ENCODE results near the gene UGT1A10.

The UGT1A10 gene

GRCh38 chr2:233692648-233693047 lies 56.4 kb downstream of the UGT1A10 start, which contains the start of gene UGT1A6:
Gene UGT1A6, plus strand, starts transcription at chr2:233692890. Its CDS starts 115 bp downstream, at chr2:233693005.
- H3K27ac ChIP-seq (ENCODE audit: low read depth, low read length) = no peak within 1 kb of the TSS
- H3K9me3 ChIP-seq (ENCODE audit: control insufficient read depth, insufficient read depth, low read length) = no peaks in the 10 kb centered on the region
- no peaks in the 10 kb centered on the region for H3K4me1 ChIP-seq (ENCODE audit: control insufficient read depth, low read length)
- no peaks in the 10 kb centered on the region for H3K79me2 ChIP-seq (ENCODE audit: control insufficient read depth, low read length)
- H3K4me3 ChIP-seq (ENCODE audit: low read length) = no peak within 1 kb of the TSS
- no peak for TF ChIP-seq EZH2phosphoT487 (IDR thresholded peaks at IDR 0.05; ENCODE audit: borderline replicate concordance, low read length)
- TF ChIP-seq, protein P1, sequence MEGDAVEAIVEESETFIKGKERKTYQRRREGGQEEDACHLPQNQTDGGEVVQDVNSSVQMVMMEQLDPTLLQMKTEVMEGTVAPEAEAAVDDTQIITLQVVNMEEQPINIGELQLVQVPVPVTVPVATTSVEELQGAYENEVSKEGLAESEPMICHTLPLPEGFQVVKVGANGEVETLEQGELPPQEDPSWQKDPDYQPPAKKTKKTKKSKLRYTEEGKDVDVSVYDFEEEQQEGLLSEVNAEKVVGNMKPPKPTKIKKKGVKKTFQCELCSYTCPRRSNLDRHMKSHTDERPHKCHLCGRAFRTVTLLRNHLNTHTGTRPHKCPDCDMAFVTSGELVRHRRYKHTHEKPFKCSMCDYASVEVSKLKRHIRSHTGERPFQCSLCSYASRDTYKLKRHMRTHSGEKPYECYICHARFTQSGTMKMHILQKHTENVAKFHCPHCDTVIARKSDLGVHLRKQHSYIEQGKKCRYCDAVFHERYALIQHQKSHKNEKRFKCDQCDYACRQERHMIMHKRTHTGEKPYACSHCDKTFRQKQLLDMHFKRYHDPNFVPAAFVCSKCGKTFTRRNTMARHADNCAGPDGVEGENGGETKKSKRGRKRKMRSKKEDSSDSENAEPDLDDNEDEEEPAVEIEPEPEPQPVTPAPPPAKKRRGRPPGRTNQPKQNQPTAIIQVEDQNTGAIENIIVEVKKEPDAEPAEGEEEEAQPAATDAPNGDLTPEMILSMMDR (IDR thresholded peaks at IDR 0.05; ENCODE audit: low read depth, low read length, poor library complexity, severe bottlenecking) = no peak
- peaks cover 9% of the 10 kb centered on the region for H3K27me3 ChIP-seq (ENCODE audit: control insufficient read depth, low read length)
- no peaks in the 10 kb centered on the region for H3F3A ChIP-seq (ENCODE audit: control insufficient read depth, insufficient read depth)
- H4K20me1 ChIP-seq (ENCODE audit: control insufficient read depth, insufficient read depth, low read depth, low read length) = no peaks in the 10 kb centered on the region
- no peaks in the 10 kb centered on the region for H3K9me2 ChIP-seq (replicated peaks; ENCODE audit: control insufficient read depth, low read length)
- no peak within 1 kb of the TSS for H3K4me2 ChIP-seq (ENCODE audit: low read length)
- no peaks in the 10 kb centered on the region for H3K36me3 ChIP-seq (ENCODE audit: control insufficient read depth, low read length)

DNA sequence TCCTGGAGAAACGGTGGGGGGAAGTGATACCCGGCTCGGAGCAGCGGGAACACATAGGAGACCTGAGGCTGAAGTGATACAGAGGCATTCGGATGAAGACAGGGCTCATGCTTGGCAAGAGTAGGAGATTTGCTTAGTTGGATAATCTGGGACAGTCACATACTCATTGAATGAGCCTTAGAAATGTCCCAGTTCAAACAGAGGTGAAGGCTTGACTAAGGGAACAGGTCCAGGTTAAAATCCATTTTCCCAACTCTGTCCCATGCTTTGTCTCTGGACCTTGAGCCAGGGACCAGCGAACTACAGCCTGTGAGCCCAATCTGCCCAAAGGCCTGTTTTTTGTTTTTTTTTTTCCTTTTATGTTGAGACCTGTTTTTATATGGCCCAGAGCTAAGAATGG lies 57.7 kb downstream of the UGT1A10 start:
- no peaks in the 10 kb centered on the region for H3F3A ChIP-seq (ENCODE audit: control insufficient read depth, insufficient read depth)

DNA sequence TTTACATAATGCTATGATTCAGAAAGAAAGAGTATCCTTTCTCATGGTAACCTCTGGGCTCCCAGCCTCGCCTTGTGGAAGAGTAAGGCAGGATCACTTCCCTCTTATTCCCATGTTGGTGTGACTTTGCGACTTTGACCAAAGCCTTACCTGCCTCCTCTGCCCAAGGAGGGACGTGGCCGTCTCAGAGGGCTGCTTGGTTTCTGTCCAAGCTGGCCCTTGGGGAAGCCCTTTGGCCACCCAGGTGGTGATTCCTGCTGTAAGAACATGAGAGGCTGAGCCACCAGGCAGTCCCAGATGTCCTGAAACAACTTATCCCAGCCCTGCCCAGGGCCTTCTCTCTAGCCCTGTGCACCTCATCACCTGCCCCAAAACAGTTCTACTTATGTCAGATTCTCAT lies 62.5 kb downstream of the UGT1A10 start:
- Histone ChIP-seq H3K79me2 (ENCODE audit: control insufficient read depth, low read length) (no peaks in the 10 kb centered on the region), H3K4me3 (ENCODE audit: low read length) (no peak overlapping the region), H3K27ac (ENCODE audit: low read depth, low read length) (no peak overlapping the region), H3K4me1 (ENCODE audit: control insufficient read depth, low read length) (no peaks in the 10 kb centered on the region), H3K36me3 (ENCODE audit: control insufficient read depth, low read length) (no peaks in the 10 kb centered on the region), H4K20me1 (ENCODE audit: control insufficient read depth, insufficient read depth, low read depth, low read length) (no peaks in the 10 kb centered on the region), H3F3A (ENCODE audit: control insufficient read depth, insufficient read depth) (no peaks in the 10 kb centered on the region), H3K9me3 (ENCODE audit: control insufficient read depth, insufficient read depth, low read length) (no peaks in the 10 kb centered on the region), H3K27me3 (ENCODE audit: control insufficient read depth, low read length) (no peaks in the 10 kb centered on the region), H3K9me2 (replicated peaks; ENCODE audit: control insufficient read depth, low read length) (no peaks in the 10 kb centered on the region), H3K4me2 (ENCODE audit: low read length) (no peak overlapping the region)
- TF ChIP-seq EZH2phosphoT487 (IDR thresholded peaks at IDR 0.05; ENCODE audit: borderline replicate concordance, low read length) = no peak
- TF ChIP-seq, protein P1 (IDR thresholded peaks at IDR 0.05; ENCODE audit: low read depth, low read length, poor library complexity, severe bottlenecking) = no peak

More for the DNA sequence above, 57.7 kb downstream of the UGT1A10 start:
- H3K9me3 ChIP-seq (ENCODE audit: control insufficient read depth, insufficient read depth, low read length) = no peaks in the 10 kb centered on the region
- no peaks in the 10 kb centered on the region for H3K9me2 ChIP-seq (replicated peaks; ENCODE audit: control insufficient read depth, low read length)
- no peak overlapping the region for H3K4me3 ChIP-seq (ENCODE audit: low read length)
- TF ChIP-seq EZH2phosphoT487 (IDR thresholded peaks at IDR 0.05; ENCODE audit: borderline replicate concordance, low read length) = no peak
- TF ChIP-seq, protein P1 (IDR thresholded peaks at IDR 0.05; ENCODE audit: low read depth, low read length, poor library complexity, severe bottlenecking) = no peak
- no peak overlapping the region for H3K4me2 ChIP-seq (ENCODE audit: low read length)
- no peaks in the 10 kb centered on the region for H3K4me1 ChIP-seq (ENCODE audit: control insufficient read depth, low read length)
- peaks cover 3% of the 10 kb centered on the region for H3K27me3 ChIP-seq (ENCODE audit: control insufficient read depth, low read length)
- no peaks in the 10 kb centered on the region for H4K20me1 ChIP-seq (ENCODE audit: control insufficient read depth, insufficient read depth, low read depth, low read length)
- H3K27ac ChIP-seq (ENCODE audit: low read depth, low read length) = no peak overlapping the region
- no peaks in the 10 kb centered on the region for H3K36me3 ChIP-seq (ENCODE audit: control insufficient read depth, low read length)
- H3K79me2 ChIP-seq (ENCODE audit: control insufficient read depth, low read length) = no peaks in the 10 kb centered on the region

Measured in DOHH2 (cell line).